NCI-H510A (cell line): ENCODE data around the gene NUDT3.

Experiments used
- DNase-seq: peaks from one replicate; lab custom pipeline; 2025; lab: John Stamatoyannopoulos, UW

NUDT3 gene

GRCh38 chr6:34321821-34322220, 70.6 kb downstream of the NUDT3 start:
- no peak for DNase-seq

GRCh38 chr6:34319471-34319885, 73.0 kb downstream of the NUDT3 start:
- DNase-seq = no peak

- DNase-seq = no peak
Measured at GRCh38 chr6:34318499-34319470, 73.7 kb downstream of the NUDT3 start.

- DNase-seq = no peak
Measured at GRCh38 chr6:34317882-34318498, 74.5 kb downstream of the NUDT3 start.

- DNase-seq = no peak
Measured at GRCh38 chr6:34317172-34317477, 75.3 kb downstream of the NUDT3 start.

GRCh38 chr6:34316431-34317171, 75.9 kb downstream of the NUDT3 start:
- no peak for DNase-seq

- DNase-seq = no peak
Measured at GRCh38 chr6:34315780-34316179, 76.7 kb downstream of the NUDT3 start.

GRCh38 chr6:34315256-34315655, 77.2 kb downstream of the NUDT3 start:
- no peak for DNase-seq

GRCh38 chr6:34312259-34312658, 80.2 kb downstream of the NUDT3 start:
- DNase-seq = no peak

- DNase-seq = no peak
Measured at GRCh38 chr6:34310817-34311216, 81.7 kb downstream of the NUDT3 start.

GRCh38 chr6:34308483-34308882, 84.0 kb downstream of the NUDT3 start:
- DNase-seq = no peak

GRCh38 chr6:34305982-34306708, 86.3 kb downstream of the NUDT3 start:
- DNase-seq = no peak

- DNase-seq = no peak
Measured at GRCh38 chr6:34305497-34305896, 87.0 kb downstream of the NUDT3 start.

- no peak for DNase-seq
Measured at GRCh38 chr6:34304164-34304563, 88.3 kb downstream of the NUDT3 start.

GRCh38 chr6:34302929-34303328, 89.5 kb downstream of the NUDT3 start:
- no peak for DNase-seq

- DNase-seq = no peak
Measured at GRCh38 chr6:34301408-34301807, 91.1 kb downstream of the NUDT3 start.

GRCh38 chr6:34300332-34300751, 92.1 kb downstream of the NUDT3 start:
- no peak for DNase-seq

- no peak for DNase-seq
Measured at GRCh38 chr6:34298941-34299340, 93.5 kb downstream of the NUDT3 start.

- no peak for DNase-seq
Measured at GRCh38 chr6:34295721-34296120, 96.7 kb downstream of the NUDT3 start.

GRCh38 chr6:34292954-34293353, 99.5 kb downstream of the NUDT3 start:
- DNase-seq = no peak

- DNase-seq = no peak
Measured at GRCh38 chr6:34289137-34289536, 103.3 kb downstream of the NUDT3 start.

- no peak for DNase-seq
Measured at GRCh38 chr6:34288581-34288980, 103.9 kb downstream of the NUDT3 start.
